Neural progenitor cell (in vitro differentiated cells): ENCODE measurements around the gene WDR86.

ENCODE experiments used
- CTCF ChIP-seq: fragments of 200-600 bp; sonication (generic); IDR thresholded peaks from 2 replicates; pipeline ENCODE4 v1.5.1; 2017; ENCODE audit warnings: antibody characterized with exemption, mild to moderate bottlenecking
- EZH2 ChIP-seq: fragments of 200-600 bp; sonication (generic); IDR thresholded peaks from 2 replicates; pipeline ENCODE4 v1.6.1; 2017; ENCODE audit warnings: antibody characterized with exemption, mild to moderate bottlenecking, moderate library complexity

- TF ChIP-seq CTCF = no peak
- no peak for TF ChIP-seq EZH2
Observed at GRCh38 chr7:151374139-151374538, 35.7 kb downstream of the WDR86 start.
